HEK293T (cell line): ENCODE results near the gene GATA6.

ENCODE experiments used
- BHLHE40 ChIP-seq: fragments of 450-650 bp; IDR thresholded peaks from 2 replicates; pipeline ENCODE4 v1.6.1; 2016; ENCODE audit warnings: mild to moderate bottlenecking, moderate library complexity, borderline replicate concordance
- ELF4 ChIP-seq: fragments of 450-650 bp; IDR thresholded peaks from 2 replicates; pipeline ENCODE4 v1.6.1; 2017; ENCODE audit warnings: antibody characterized with exemption
- FOXA1 ChIP-seq: fragments of 450-650 bp; IDR thresholded peaks from 2 replicates; pipeline ENCODE4 v1.6.1; 2016; ENCODE audit warnings: mild to moderate bottlenecking
- FOXM1 ChIP-seq: fragments of 450-650 bp; IDR thresholded peaks from 2 replicates; pipeline ENCODE4 v1.6.1; 2017; ENCODE audit warnings: mild to moderate bottlenecking, borderline replicate concordance
- LEF1 ChIP-seq: fragments of 450-650 bp; IDR thresholded peaks from 2 replicates; pipeline ENCODE4 v1.6.1; 2017; ENCODE audit warnings: mild to moderate bottlenecking, borderline replicate concordance
- NFRKB ChIP-seq: fragments of 450-650 bp; IDR thresholded peaks from 2 replicates; pipeline ENCODE4 v1.6.1; 2016; ENCODE audit warnings: mild to moderate bottlenecking, moderate library complexity
- SP1 ChIP-seq: fragments of 450-650 bp; IDR thresholded peaks from 2 replicates; pipeline ENCODE4 v1.6.1; 2017
- SUZ12 ChIP-seq: fragments of 450-650 bp; IDR thresholded peaks from 2 replicates; pipeline ENCODE4 v1.6.1; 2016; ENCODE audit warnings: mild to moderate bottlenecking
- TARDBP ChIP-seq: fragments of 450-650 bp; IDR thresholded peaks from 2 replicates; pipeline ENCODE4 v1.6.1; 2016
- TF ChIP-seq, protein P1 (sequence below): fragments of 450-650 bp; IDR thresholded peaks from 2 replicates; pipeline ENCODE4 v1.6.1; 2016

DNA sequence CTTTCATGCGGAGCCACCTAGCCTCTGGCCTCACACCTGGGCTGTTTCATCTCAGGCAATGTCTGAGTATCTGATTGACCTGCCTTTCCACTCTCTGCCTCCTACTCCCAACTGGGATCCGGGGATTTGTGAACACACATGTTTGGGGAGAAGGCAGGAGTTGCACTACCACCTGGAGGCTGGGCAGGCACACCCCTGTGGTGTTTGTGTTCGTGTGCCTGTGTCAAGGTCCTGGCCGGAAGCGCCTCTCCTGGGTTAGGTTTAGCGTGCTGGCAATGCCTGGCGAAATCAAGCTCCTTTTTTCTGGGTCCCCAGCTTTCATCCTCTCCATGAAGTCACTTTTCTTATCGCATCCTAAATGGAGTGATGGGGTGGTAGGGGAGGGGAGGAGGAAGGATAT is 63.9 kb downstream of the GATA6 start:
- TF ChIP-seq FOXM1: no peak
- TF ChIP-seq, protein P1, sequence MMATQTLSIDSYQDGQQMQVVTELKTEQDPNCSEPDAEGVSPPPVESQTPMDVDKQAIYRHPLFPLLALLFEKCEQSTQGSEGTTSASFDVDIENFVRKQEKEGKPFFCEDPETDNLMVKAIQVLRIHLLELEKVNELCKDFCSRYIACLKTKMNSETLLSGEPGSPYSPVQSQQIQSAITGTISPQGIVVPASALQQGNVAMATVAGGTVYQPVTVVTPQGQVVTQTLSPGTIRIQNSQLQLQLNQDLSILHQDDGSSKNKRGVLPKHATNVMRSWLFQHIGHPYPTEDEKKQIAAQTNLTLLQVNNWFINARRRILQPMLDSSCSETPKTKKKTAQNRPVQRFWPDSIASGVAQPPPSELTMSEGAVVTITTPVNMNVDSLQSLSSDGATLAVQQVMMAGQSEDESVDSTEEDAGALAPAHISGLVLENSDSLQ: no peak
- TF ChIP-seq LEF1: no peak
- no peak for TF ChIP-seq BHLHE40
- TF ChIP-seq TARDBP: no peak
- no peak for TF ChIP-seq FOXA1
- no peak for TF ChIP-seq NFRKB
- no peak for TF ChIP-seq ELF4
- TF ChIP-seq SUZ12: no peak
- no peak for TF ChIP-seq SP1
